H1 (cell line): Measurements from ENCODE around the gene ENPP1. TPM values are rescaled to one million over a fixed set of nuclear protein-coding genes. Genes with fewer than 3 reads are reported as not detected.
A peak's percentile ranks its signal among the peaks of the same experiment; 100 is the strongest.

Experiments used
- CTCF ChIA-PET: fragments of 300-600 bp; sonication (Branson Sonifier 250); formaldehyde crosslinking; loops from one replicate; lab custom pipeline; 2021; ENCODE audit not compliant: partially characterized antibody; lab: Charles Lee
- POLR2A ChIA-PET: fragments of 300-600 bp; sonication (Branson Sonifier 250); formaldehyde crosslinking; loops from one replicate; lab custom pipeline; 2021; ENCODE audit warnings: inconsistent platforms; ENCODE audit not compliant: partially characterized antibody; lab: Charles Lee
- DNase-seq, 2 experiments: peaks; one replicate each; pipeline versions ENCODE4 v3.0.0 to v3.0.0-alpha.2; 2010 to 2022; ENCODE audit warnings: low spot score in 2 of 2, low read depth in 1 of 2, mixed read lengths in 1 of 2
- FAIRE-seq: peaks from 2 replicates; lab custom pipeline; 2011; peaks lifted over from hg19 to GRCh38; lab: Jason Lieb, UNC
- H2AFZ ChIP-seq: 2 replicates; pipeline ENCODE4 v1.8.1; 2012; ENCODE audit warnings: low read length, inconsistent platforms
- H2AK5ac ChIP-seq: 2 replicates; pipeline ENCODE4 v1.6.1; 2013; ENCODE audit warnings: low read depth, low read length
- H2BK120ac ChIP-seq: replicated peaks from 2 replicates; pipeline ENCODE3; 2013; ENCODE audit warnings: low read depth, low read length, inconsistent platforms
- H2BK12ac ChIP-seq: 2 replicates; pipeline ENCODE4 v1.6.1; 2013; ENCODE audit warnings: low read depth, low read length
- H2BK15ac ChIP-seq: 2 replicates; pipeline ENCODE4 v1.6.1; 2013; ENCODE audit warnings: low read length
- H2BK20ac ChIP-seq: 2 replicates; pipeline ENCODE4 v1.6.1; 2013; ENCODE audit warnings: low read length
- H2BK5ac ChIP-seq: 2 replicates; pipeline ENCODE4 v1.6.1; 2013; ENCODE audit warnings: low read depth, low read length
- H3K14ac ChIP-seq: 2 replicates; pipeline ENCODE4 v1.6.1; 2013; ENCODE audit warnings: inconsistent platforms; ENCODE audit not compliant: insufficient read length
- H3K18ac ChIP-seq: 2 replicates; pipeline ENCODE4 v1.6.1; 2013; ENCODE audit warnings: low read length; ENCODE audit errors: extremely low read depth
- H3K23ac ChIP-seq: 2 replicates; pipeline ENCODE4 v1.6.1; 2013; ENCODE audit warnings: inconsistent platforms; ENCODE audit not compliant: insufficient read length
- H3K23me2 ChIP-seq: 2 replicates; pipeline ENCODE4 v1.6.1; 2013; ENCODE audit warnings: low read depth, low read length
- H3K27ac ChIP-seq: 2 replicates; pipeline ENCODE4 v1.6.1; 2011; ENCODE audit warnings: low read depth, low read length, inconsistent platforms
- H3K27me3 ChIP-seq, 4 experiments: replicated peaks in 1 of 4; 1 replicate in 1 of 4; 2 replicates in 3 of 4; pipeline versions ENCODE4 v1.6.1 to v1.8.1; 2011 to 2013; ENCODE audit warnings: low read length in 3 of 4, mild to moderate bottlenecking in 3 of 4, inconsistent platforms in 2 of 4, mixed read lengths in 2 of 4, moderate library complexity in 1 of 4; ENCODE audit not compliant: control insufficient read depth in 3 of 4, insufficient read depth in 3 of 4; ENCODE audit errors: extremely low read depth in 1 of 4
- H3K36me3 ChIP-seq, 4 experiments: 2 replicates each; pipeline versions ENCODE4 v1.6.1 to v1.8.1; 2011 to 2013; ENCODE audit warnings: mild to moderate bottlenecking in 4 of 4, low read length in 3 of 4, moderate library complexity in 2 of 4, control low read depth in 1 of 4, inconsistent platforms in 1 of 4; ENCODE audit not compliant: insufficient read depth in 4 of 4, control insufficient read depth in 2 of 4
- H3K4ac ChIP-seq: replicated peaks from 2 replicates; pipeline ENCODE3; 2013; ENCODE audit warnings: low read length, low read depth, mixed read lengths, inconsistent platforms; ENCODE audit not compliant: insufficient read length
- H3K4me1 ChIP-seq, 4 experiments: replicated peaks in 1 of 4; 1 replicate in 1 of 4; 2 replicates in 3 of 4; pipeline versions ENCODE4 v1.6.1 to v1.8.1; 2011 to 2013; ENCODE audit warnings: low read length in 3 of 4, inconsistent platforms in 2 of 4, mixed read lengths in 1 of 4; ENCODE audit not compliant: insufficient read depth in 4 of 4, control insufficient read depth in 3 of 4
- H3K4me2 ChIP-seq, 2 experiments: 2 replicates each; pipeline versions ENCODE4 v1.6.1 to v1.8.1; 2011 to 2013; ENCODE audit warnings: low read depth in 2 of 2, low read length in 2 of 2, control low read depth in 1 of 2, inconsistent platforms in 1 of 2, mild to moderate bottlenecking in 1 of 2; ENCODE audit not compliant: insufficient read depth in 1 of 2
- H3K4me3 ChIP-seq, 4 experiments: fragments of 200-600, 300-600 bp in 1 of 4; sonication (generic), shearing (Covaris generic), sonication (Bioruptor Twin) in 1 of 4; 2 replicates each; pipeline versions ENCODE4 v1.5.1 to v1.8.1; 2011 to 2016; ENCODE audit warnings: low read length in 4 of 4, low read depth in 3 of 4, control low read depth in 2 of 4, inconsistent platforms in 2 of 4, mild to moderate bottlenecking in 2 of 4, mixed read lengths in 1 of 4, moderate library complexity in 1 of 4; ENCODE audit not compliant: insufficient read depth in 2 of 4; ENCODE audit errors: extremely low read depth in 1 of 4
- H3K56ac ChIP-seq: replicated peaks from 2 replicates; pipeline ENCODE3; 2013; ENCODE audit warnings: low read depth, mild to moderate bottlenecking, mixed read lengths, low read length, inconsistent platforms; ENCODE audit not compliant: insufficient read length
- H3K79me1 ChIP-seq: 2 replicates; pipeline ENCODE4 v1.6.1; 2013; ENCODE audit warnings: low read depth, low read length, control low read depth
- H3K79me2 ChIP-seq, 2 experiments: 2 replicates each; pipeline versions ENCODE4 v1.6.1 to v1.8.1; 2012 to 2013; ENCODE audit warnings: low read length in 2 of 2, mild to moderate bottlenecking in 2 of 2, inconsistent platforms in 1 of 2; ENCODE audit not compliant: insufficient read depth in 2 of 2, control insufficient read depth in 1 of 2
- H3K9ac ChIP-seq, 4 experiments: replicated peaks in 1 of 4; 1 replicate in 1 of 4; 2 replicates in 3 of 4; pipeline versions ENCODE4 v1.6.1 to v1.8.1; 2011 to 2013; ENCODE audit warnings: low read depth in 3 of 4, low read length in 3 of 4, control low read depth in 2 of 4, mild to moderate bottlenecking in 2 of 4, moderate library complexity in 2 of 4, inconsistent platforms in 1 of 4; ENCODE audit errors: extremely low read depth in 1 of 4
- H3K9me3 ChIP-seq, 2 experiments: 2 replicates each; pipeline versions ENCODE4 v1.6.1 to v1.8.1; 2012 to 2013; ENCODE audit warnings: mild to moderate bottlenecking in 2 of 2, moderate library complexity in 2 of 2, control low read depth in 1 of 2, inconsistent platforms in 1 of 2, low read depth in 1 of 2, low read length in 1 of 2, mixed read lengths in 1 of 2; ENCODE audit not compliant: insufficient read depth in 2 of 2
- H4K20me1 ChIP-seq, 2 experiments: replicated peaks in 1 of 2; 2 replicates each; pipeline versions ENCODE3 to v1.8.1; 2011 to 2013; ENCODE audit warnings: inconsistent platforms in 2 of 2, low read length in 2 of 2, mild to moderate bottlenecking in 1 of 2; ENCODE audit not compliant: insufficient read depth in 2 of 2, control insufficient read depth in 1 of 2
- H4K5ac ChIP-seq: 2 replicates; pipeline ENCODE4 v1.6.1; 2013; ENCODE audit warnings: low read length, low read depth, mixed read lengths, inconsistent platforms; ENCODE audit not compliant: insufficient read length
- H4K8ac ChIP-seq: 2 replicates; pipeline ENCODE4 v1.8.0; 2013; ENCODE audit warnings: mild to moderate bottlenecking, moderate library complexity, low read length, inconsistent platforms; ENCODE audit not compliant: insufficient read depth; ENCODE audit errors: extremely low read depth
- H4K91ac ChIP-seq: replicated peaks from 2 replicates; pipeline ENCODE3; 2013; ENCODE audit warnings: low read length, mixed read lengths, inconsistent platforms; ENCODE audit not compliant: insufficient read length
- CREB1 ChIP-seq: IDR thresholded peaks from 2 replicates; pipeline ENCODE4 v1.6.1; 2012; ENCODE audit warnings: inconsistent platforms
- SIX5 ChIP-seq: IDR thresholded peaks from 2 replicates; pipeline ENCODE4 v1.6.1; 2011; ENCODE audit warnings: mild to moderate bottlenecking, low read depth, low read length
- TAF7 ChIP-seq: optimal IDR thresholded peaks from 2 replicates; pipeline ENCODE3; 2011; ENCODE audit warnings: low read depth, mild to moderate bottlenecking, inconsistent platforms, low read length, moderate library complexity, borderline replicate concordance
- WGBS, 2 experiments: shearing (Covaris generic) in 1 of 2; methylation state at CpG; one replicate each; pipeline versions ENCODE4 v1.1.6 to v1.1.7; 2013 to 2015; ENCODE audit warnings: low lambda C conversion rate in 2 of 2, mixed read lengths in 2 of 2, inconsistent platforms in 1 of 2, low coverage in 1 of 2, missing lambda C conversion rate in 1 of 2; ENCODE audit not compliant: insufficient replicate concordance in 2 of 2, insufficient coverage in 1 of 2, insufficient read length in 1 of 2; ENCODE audit errors: extremely low coverage in 1 of 2, missing lambda C conversion rate in 1 of 2; 5-methylcytosine and 5-hydroxymethylcytosine counted together
- polyA plus RNA-seq, 7 experiments: library from polyadenylated mRNA; depleted of rRNA in 3 of 7; stranded (reverse) in 5 of 7; unstranded in 2 of 7; fragments of >200 nt in 5 of 7; fragments of 200-250 nt in 2 of 7; gene quantifications; 1 replicate in 5 of 7; 2 replicates in 1 of 7; 4 replicates in 1 of 7; pipeline versions ENCODE4 v1.2.1 to v1.2.3, GENCODE V29; 2011 to 2013; ENCODE audit warnings: missing spikeins in 2 of 7, mixed read lengths in 2 of 7
- total RNA-seq: library from RNA; stranded (reverse); fragmentation: NEBNext Ultra II Directional; extraction: Animal tissue kit (Norgen Biotek cat#: 25700); gene quantifications from 2 replicates; pipeline ENCODE4 v1.2.1, GENCODE V29; 2021

The ENPP1 gene
- total and polyA plus RNA-seq, 2 of the 8 experiments (the other 6 are each of a cell fraction or from before 2014, with no cell fraction given) = 10.1 to 39.1 TPM

GRCh38 chr6:131918650-131919355, 111.0 kb downstream of the ENPP1 start:
- Histone ChIP-seq H3K4me1 (no peaks in the 10 kb centered on the region), H4K20me1 (peaks cover 0 to 8% of the 10 kb centered on the region in 2 experiments), H3K23ac (no peak overlapping the region), H2AK5ac (no peak overlapping the region), H3K9me3 (peaks cover 25 to 32% of the 10 kb centered on the region in 2 experiments), H3K4me3 (no peak overlapping the region), H3K18ac (no peak overlapping the region), H3K4ac (no peak overlapping the region), H3K79me2 (0 out of 4 replicates have a peak, but pooled peaks cover 0 to under 1% of the 10 kb centered on the region in 2 experiments), H3K27ac (no peak overlapping the region), H4K8ac (no peak overlapping the region; the same call in 1 of the 2 replicates), H2BK5ac (no peak overlapping the region), H2AFZ (no peak overlapping the region), H3K56ac (no peak overlapping the region), H3K4me2 (no peak overlapping the region), H3K23me2 (no peaks in the 10 kb centered on the region), H2BK12ac (no peak overlapping the region), H2BK120ac (no peak overlapping the region), H3K14ac (no peak overlapping the region), H4K91ac (no peak overlapping the region), H4K5ac (no peak overlapping the region), H3K36me3 (peaks cover 5 to 53% (median 37%) of the 10 kb centered on the region in 4 experiments), H2BK20ac (no peak overlapping the region), H3K9ac (no peak overlapping the region), H2BK15ac (no peak overlapping the region), H3K79me1 (no peaks in the 10 kb centered on the region), H3K27me3 (no peaks in the 10 kb centered on the region)
- 87% methylated on average over 9 of the region's 9 CpGs; no CpG with 5 or more reads in 1 of the 2 experiments for WGBS, 2 experiments
- DNase-seq (peak in 1 of 2 experiments; percentile 64), FAIRE-seq (no peak)
- POLR2A ChIA-PET = interaction anchor here (0.8 to 3.3 kb wide), 12 partner anchors 9 to 239 kb away, joined by 3 to 14 read pairs (median 3); partner anchors contain the start of gene CCN2
- CTCF ChIA-PET = interaction anchor here (0.7 to 5.8 kb wide), 10 partner anchors 9 to 382 kb away, joined by 3 to 72 read pairs (median 6); no protein-coding TSS in a partner anchor
- TF ChIP-seq SIX5 (no peak), CREB1 (no peak), TAF7 (peak; percentile 15)
